BE2C (cell line): ENCODE measurements around the gene SORCS1.

Experiments used
- DNase-seq: peaks from one replicate; pipeline ENCODE4 v3.0.0-alpha.2; 2020
- H3K27me3 ChIP-seq: fragments of 250-450 bp; sonication (Bioruptor Pico); 2 replicates; pipeline ENCODE4 v1.5.1; 2020; ENCODE audit warnings: mild to moderate bottlenecking
- H3K36me3 ChIP-seq: fragments of 250-450 bp; sonication (Bioruptor Pico); 2 replicates; pipeline ENCODE4 v1.5.1; 2020; ENCODE audit warnings: mild to moderate bottlenecking
- H3K4me1 ChIP-seq: fragments of 250-450 bp; sonication (Bioruptor Pico); 2 replicates; pipeline ENCODE4 v1.5.1; 2020
- H3K4me3 ChIP-seq: 2 replicates; pipeline ENCODE4 v1.5.1; 2011; ENCODE audit warnings: low read depth, low read length
- H3K9me3 ChIP-seq: fragments of 250-450 bp; sonication (Bioruptor Pico); 2 replicates; pipeline ENCODE4 v1.5.1; 2020
- TF ChIP-seq, protein P1 (sequence below): IDR thresholded peaks from 2 replicates; pipeline ENCODE4 v1.5.1; 2012; ENCODE audit warnings: mild to moderate bottlenecking, low read depth, low read length

The SORCS1 gene

DNA sequence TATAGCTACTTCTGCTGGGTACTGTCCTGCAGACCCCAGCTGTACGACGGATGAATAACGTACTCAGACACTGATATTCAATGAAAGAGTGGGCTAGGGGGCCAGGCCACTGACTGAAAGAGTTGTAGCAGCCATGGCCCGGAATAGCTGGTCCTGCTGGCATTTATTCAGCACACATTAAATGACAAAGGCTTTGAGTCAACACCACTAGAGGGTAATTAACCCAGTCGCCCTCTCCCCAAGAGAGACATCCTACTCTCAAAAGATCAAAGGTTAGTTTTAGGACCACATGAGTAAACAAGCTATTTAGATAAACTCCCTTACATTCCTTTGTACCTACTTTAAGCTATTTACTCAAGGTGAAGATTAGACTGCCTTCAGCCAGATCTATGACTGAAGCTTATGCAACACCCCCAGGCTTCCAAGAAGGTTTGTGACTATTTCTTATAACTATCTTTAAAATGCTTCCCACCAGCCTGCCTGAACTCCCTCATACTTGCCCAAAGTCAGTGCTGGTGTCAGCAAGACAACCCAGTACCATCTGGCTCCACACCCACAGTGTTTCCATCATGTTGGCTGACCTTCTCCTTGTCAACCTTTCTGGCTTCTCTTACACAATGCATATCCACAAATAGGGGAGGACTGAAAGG is 629.1 kb downstream of the SORCS1 start:
- Histone ChIP-seq H3K27me3 (no peaks in the 10 kb centered on the region), H3K4me3 (no peak overlapping the region), H3K9me3 (no peaks in the 10 kb centered on the region), H3K36me3 (no peaks in the 10 kb centered on the region), H3K4me1 (no peaks in the 10 kb centered on the region)
- no peak for DNase-seq
- TF ChIP-seq, protein P1, sequence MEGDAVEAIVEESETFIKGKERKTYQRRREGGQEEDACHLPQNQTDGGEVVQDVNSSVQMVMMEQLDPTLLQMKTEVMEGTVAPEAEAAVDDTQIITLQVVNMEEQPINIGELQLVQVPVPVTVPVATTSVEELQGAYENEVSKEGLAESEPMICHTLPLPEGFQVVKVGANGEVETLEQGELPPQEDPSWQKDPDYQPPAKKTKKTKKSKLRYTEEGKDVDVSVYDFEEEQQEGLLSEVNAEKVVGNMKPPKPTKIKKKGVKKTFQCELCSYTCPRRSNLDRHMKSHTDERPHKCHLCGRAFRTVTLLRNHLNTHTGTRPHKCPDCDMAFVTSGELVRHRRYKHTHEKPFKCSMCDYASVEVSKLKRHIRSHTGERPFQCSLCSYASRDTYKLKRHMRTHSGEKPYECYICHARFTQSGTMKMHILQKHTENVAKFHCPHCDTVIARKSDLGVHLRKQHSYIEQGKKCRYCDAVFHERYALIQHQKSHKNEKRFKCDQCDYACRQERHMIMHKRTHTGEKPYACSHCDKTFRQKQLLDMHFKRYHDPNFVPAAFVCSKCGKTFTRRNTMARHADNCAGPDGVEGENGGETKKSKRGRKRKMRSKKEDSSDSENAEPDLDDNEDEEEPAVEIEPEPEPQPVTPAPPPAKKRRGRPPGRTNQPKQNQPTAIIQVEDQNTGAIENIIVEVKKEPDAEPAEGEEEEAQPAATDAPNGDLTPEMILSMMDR: no peak

DNA sequence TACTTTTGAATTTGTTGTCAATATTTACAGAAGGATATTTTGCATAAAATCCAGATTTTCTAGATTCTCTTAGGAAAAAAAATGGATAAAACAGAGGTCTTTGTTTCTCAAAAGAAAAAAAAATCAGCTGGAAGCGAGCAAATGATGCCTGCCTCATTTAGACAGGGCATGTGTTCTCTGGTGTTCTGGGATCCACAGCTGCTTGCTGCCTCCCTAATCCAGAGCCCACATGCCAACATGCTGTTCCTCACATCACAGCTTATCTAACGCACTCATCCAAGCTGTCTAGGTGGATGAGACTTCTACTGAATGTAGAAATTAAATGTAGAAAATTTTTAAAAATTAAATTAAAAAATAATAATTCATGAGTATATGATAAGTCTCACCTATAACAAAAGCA is 630.1 kb downstream of the SORCS1 start:
- no peak for DNase-seq
- H3K36me3 ChIP-seq: no peaks in the 10 kb centered on the region
- TF ChIP-seq, protein P1: no peak
- no peaks in the 10 kb centered on the region for H3K9me3 ChIP-seq
- H3K4me3 ChIP-seq: no peak overlapping the region
- H3K4me1 ChIP-seq: no peaks in the 10 kb centered on the region
- no peaks in the 10 kb centered on the region for H3K27me3 ChIP-seq

DNA sequence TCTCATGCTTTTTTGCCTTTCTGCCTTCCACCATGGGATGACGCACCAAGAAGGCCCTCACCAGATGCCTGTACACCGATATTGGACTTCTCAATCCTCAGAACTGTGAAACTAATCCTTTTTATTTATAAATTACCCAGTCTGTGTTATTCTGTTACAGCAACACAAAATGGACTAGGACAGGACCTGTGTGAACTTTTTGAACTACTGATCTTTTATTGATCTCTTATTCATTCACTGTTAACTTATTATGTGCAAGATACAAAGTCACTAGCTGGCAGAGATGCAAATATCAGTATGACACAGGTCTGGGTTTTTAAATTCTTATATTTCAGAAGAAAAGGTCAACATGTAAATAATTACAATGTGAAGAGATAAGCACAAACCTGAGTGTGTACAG is 635.8 kb downstream of the SORCS1 start:
- DNase-seq: no peak
- Histone ChIP-seq H3K4me3 (no peak overlapping the region), H3K4me1 (no peaks in the 10 kb centered on the region), H3K27me3 (no peaks in the 10 kb centered on the region), H3K36me3 (no peaks in the 10 kb centered on the region), H3K9me3 (no peaks in the 10 kb centered on the region)
- TF ChIP-seq, protein P1: no peak

DNA sequence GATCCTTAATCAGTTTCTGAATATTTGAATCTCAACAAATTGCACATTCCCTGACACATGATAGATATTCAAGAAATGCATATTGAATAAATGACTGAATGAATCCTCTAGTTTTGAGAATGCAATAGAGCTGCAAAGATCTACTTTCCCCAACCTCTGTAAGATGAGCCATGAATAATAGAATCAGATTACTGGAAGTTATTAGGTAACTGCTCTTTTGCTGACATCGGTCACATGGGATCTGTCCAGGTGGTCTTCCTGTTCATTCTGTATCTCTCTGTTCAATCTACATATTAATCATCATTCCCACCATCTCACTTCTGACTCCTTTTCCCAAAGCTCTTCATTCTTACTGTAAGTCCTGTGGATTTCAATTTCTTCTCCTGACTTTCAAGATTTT is 638.7 kb downstream of the SORCS1 start:
- Histone ChIP-seq H3K4me3 (no peak overlapping the region), H3K36me3 (no peaks in the 10 kb centered on the region), H3K4me1 (no peaks in the 10 kb centered on the region), H3K9me3 (no peaks in the 10 kb centered on the region), H3K27me3 (no peaks in the 10 kb centered on the region)
- DNase-seq: no peak
- TF ChIP-seq, protein P1: no peak
